ENCODE measurements around the gene SYNE2.
"Not testable (repeated sequence)": the region's sequence is repeated elsewhere in the genome, so short reads cannot be mapped to it uniquely, and the experiment has no call there.

SYNE2 gene

GRCh38 chr14:64196056-64196455 is 343.3 kb downstream of the SYNE2 start:
- DNase-seq (ENCODE audit: low read depth), result no peak

GRCh38 chr14:64196814-64197411 is 344.1 kb downstream of the SYNE2 start:
- DNase-seq (ENCODE audit: low read depth), result no peak

- DNase-seq (ENCODE audit: low read depth), result no peak
Observed at GRCh38 chr14:64197996-64198395, 345.2 kb downstream of the SYNE2 start.

- DNase-seq (ENCODE audit: low read depth), result no peak
Observed at GRCh38 chr14:64198486-64198885, 345.7 kb downstream of the SYNE2 start.

GRCh38 chr14:64200170-64200569 is 347.4 kb downstream of the SYNE2 start:
- no peak for DNase-seq (ENCODE audit: low read depth)

GRCh38 chr14:64201296-64201695 is 348.5 kb downstream of the SYNE2 start:
- DNase-seq (ENCODE audit: low read depth), result no peak

- DNase-seq (ENCODE audit: low read depth), result no peak
Observed at GRCh38 chr14:64201921-64202545, 349.2 kb downstream of the SYNE2 start.

GRCh38 chr14:64202716-64203115 is 349.9 kb downstream of the SYNE2 start:
- DNase-seq (ENCODE audit: low read depth), result no peak

GRCh38 chr14:64203366-64204006 is 350.7 kb downstream of the SYNE2 start:
- no peak for DNase-seq (ENCODE audit: low read depth)

- no peak for DNase-seq (ENCODE audit: low read depth)
Observed at GRCh38 chr14:64208261-64208660, 355.5 kb downstream of the SYNE2 start.

GRCh38 chr14:64208981-64209380 is 356.2 kb downstream of the SYNE2 start:
- DNase-seq (ENCODE audit: low read depth), result no peak

- no peak for DNase-seq (ENCODE audit: low read depth)
Observed at GRCh38 chr14:64209444-64210131, 356.8 kb downstream of the SYNE2 start.

- DNase-seq (ENCODE audit: low read depth), result no peak
Observed at GRCh38 chr14:64210216-64210615, 357.4 kb downstream of the SYNE2 start.

GRCh38 chr14:64210912-64211311 is 358.1 kb downstream of the SYNE2 start:
- DNase-seq (ENCODE audit: low read depth), result not testable (repeated sequence)

- DNase-seq (ENCODE audit: low read depth), result no peak
Observed at GRCh38 chr14:64212666-64213065, 359.9 kb downstream of the SYNE2 start.

GRCh38 chr14:64213086-64213485 is 360.3 kb downstream of the SYNE2 start:
- DNase-seq (ENCODE audit: low read depth), result no peak

- DNase-seq (ENCODE audit: low read depth), result no peak
Observed at GRCh38 chr14:64213853-64214570, 361.2 kb downstream of the SYNE2 start.

GRCh38 chr14:64215274-64215673 is 362.5 kb downstream of the SYNE2 start:
- no peak for DNase-seq (ENCODE audit: low read depth)

- no peak for DNase-seq (ENCODE audit: low read depth)
Observed at GRCh38 chr14:64215978-64216377, 363.2 kb downstream of the SYNE2 start.

- no peak for DNase-seq (ENCODE audit: low read depth)
Observed at GRCh38 chr14:64217308-64217707, 364.5 kb downstream of the SYNE2 start.

- no peak for DNase-seq (ENCODE audit: low read depth)
Observed at GRCh38 chr14:64217834-64218233, 365.0 kb downstream of the SYNE2 start.
